Trophoblast cell (in vitro differentiated cells and primary cell): ENCODE measurements around the gene PSMG3.
A peak's percentile ranks its signal among the peaks of the same experiment; 100 is the strongest.

ENCODE experiments used
- DNase-seq, 2 donors: peaks; one replicate each; pipeline ENCODE4 v3.0.0-alpha.2; 2016
- H2AFZ ChIP-seq: 2 replicates; pipeline ENCODE4 v1.6.1; 2013; ENCODE audit warnings: low read length, moderate library complexity, mild to moderate bottlenecking; ENCODE audit not compliant: insufficient read depth, poor library complexity
- H2AK5ac ChIP-seq: 2 replicates; pipeline ENCODE4 v1.6.1; 2013; ENCODE audit warnings: mild to moderate bottlenecking, low read length
- H2BK120ac ChIP-seq: 2 replicates; pipeline ENCODE4 v1.6.1; 2013; ENCODE audit warnings: low read length, mild to moderate bottlenecking, moderate library complexity; ENCODE audit not compliant: insufficient read depth, poor library complexity
- H2BK12ac ChIP-seq: 2 replicates; pipeline ENCODE4 v1.6.1; 2013; ENCODE audit warnings: mild to moderate bottlenecking, low read length, moderate library complexity
- H2BK5ac ChIP-seq: 2 replicates; pipeline ENCODE4 v1.6.1; 2013; ENCODE audit warnings: low read length, low read depth, moderate library complexity, mild to moderate bottlenecking; ENCODE audit not compliant: poor library complexity
- H3K14ac ChIP-seq: 2 replicates; pipeline ENCODE4 v1.6.1; 2013; ENCODE audit warnings: mild to moderate bottlenecking, low read length
- H3K18ac ChIP-seq: 2 replicates; pipeline ENCODE4 v1.6.1; 2013; ENCODE audit warnings: mild to moderate bottlenecking, low read length
- H3K23ac ChIP-seq: 2 replicates; pipeline ENCODE4 v1.6.1; 2013; ENCODE audit warnings: low read length
- H3K27ac ChIP-seq: 2 replicates; pipeline ENCODE4 v1.5.1; 2013; ENCODE audit warnings: low read depth, mild to moderate bottlenecking, inconsistent platforms, low read length, moderate library complexity
- H3K27me3 ChIP-seq: 2 replicates; pipeline ENCODE4 v1.6.1; 2013; ENCODE audit warnings: inconsistent platforms, mild to moderate bottlenecking, low read length, moderate library complexity; ENCODE audit not compliant: insufficient read depth
- H3K36me3 ChIP-seq, 2 experiments: 1 replicate in 1 of 2; 2 replicates in 1 of 2; pipeline ENCODE4 v1.6.1; 2013; ENCODE audit warnings: low read length in 2 of 2, mild to moderate bottlenecking in 2 of 2, moderate library complexity in 1 of 2; ENCODE audit not compliant: insufficient read depth in 2 of 2, control insufficient read depth in 1 of 2
- H3K4ac ChIP-seq: 2 replicates; pipeline ENCODE4 v1.6.1; 2013; ENCODE audit warnings: low read depth, mild to moderate bottlenecking, low read length, moderate library complexity
- H3K4me1 ChIP-seq, 2 experiments: 1 replicate in 1 of 2; 2 replicates in 1 of 2; pipeline ENCODE4 v1.6.1; 2013; ENCODE audit warnings: low read length in 2 of 2, mild to moderate bottlenecking in 2 of 2, moderate library complexity in 1 of 2; ENCODE audit not compliant: insufficient read depth in 2 of 2, control insufficient read depth in 1 of 2
- H3K4me2 ChIP-seq: 2 replicates; pipeline ENCODE4 v1.6.1; 2013; ENCODE audit warnings: inconsistent platforms, mild to moderate bottlenecking, low read length, moderate library complexity
- H3K4me3 ChIP-seq: 2 replicates; pipeline ENCODE4 v1.5.1; 2013; ENCODE audit warnings: mild to moderate bottlenecking, low read depth, low read length, inconsistent platforms
- H3K79me1 ChIP-seq: one replicate; pipeline ENCODE4 v1.6.1; 2013; ENCODE audit warnings: low read length
- H3K79me2 ChIP-seq: 2 replicates; pipeline ENCODE4 v1.6.1; 2013; ENCODE audit warnings: low read length, mild to moderate bottlenecking; ENCODE audit not compliant: control insufficient read depth, insufficient read depth, poor library complexity
- H3K9ac ChIP-seq: 2 replicates; pipeline ENCODE4 v1.6.1; 2013; ENCODE audit warnings: mild to moderate bottlenecking, low read length
- H3K9me3 ChIP-seq: 2 replicates; pipeline ENCODE4 v1.6.1; 2013; ENCODE audit warnings: low read depth, mild to moderate bottlenecking, control low read depth, inconsistent platforms, low read length; ENCODE audit not compliant: insufficient read depth
- H4K12ac ChIP-seq: 2 replicates; pipeline ENCODE4 v1.6.1; 2013; ENCODE audit warnings: low read depth, mild to moderate bottlenecking, low read length, moderate library complexity
- H4K8ac ChIP-seq: 2 replicates; pipeline ENCODE4 v1.6.1; 2013; ENCODE audit warnings: low read depth, mild to moderate bottlenecking, low read length, moderate library complexity
- H4K91ac ChIP-seq: one replicate; pipeline ENCODE4 v1.6.1; 2013; ENCODE audit warnings: low read depth, mild to moderate bottlenecking, low read length, moderate library complexity
- WGBS: extraction: QIAGEN DNeasy Blood & Tissue Kit; methylation state at CpG from one replicate; pipeline ENCODE4 v1.1.7; 2013; ENCODE audit warnings: missing lambda C conversion rate; ENCODE audit not compliant: insufficient read length, insufficient coverage; ENCODE audit errors: extremely low coverage; 5-methylcytosine and 5-hydroxymethylcytosine counted together

The PSMG3 gene

DNA sequence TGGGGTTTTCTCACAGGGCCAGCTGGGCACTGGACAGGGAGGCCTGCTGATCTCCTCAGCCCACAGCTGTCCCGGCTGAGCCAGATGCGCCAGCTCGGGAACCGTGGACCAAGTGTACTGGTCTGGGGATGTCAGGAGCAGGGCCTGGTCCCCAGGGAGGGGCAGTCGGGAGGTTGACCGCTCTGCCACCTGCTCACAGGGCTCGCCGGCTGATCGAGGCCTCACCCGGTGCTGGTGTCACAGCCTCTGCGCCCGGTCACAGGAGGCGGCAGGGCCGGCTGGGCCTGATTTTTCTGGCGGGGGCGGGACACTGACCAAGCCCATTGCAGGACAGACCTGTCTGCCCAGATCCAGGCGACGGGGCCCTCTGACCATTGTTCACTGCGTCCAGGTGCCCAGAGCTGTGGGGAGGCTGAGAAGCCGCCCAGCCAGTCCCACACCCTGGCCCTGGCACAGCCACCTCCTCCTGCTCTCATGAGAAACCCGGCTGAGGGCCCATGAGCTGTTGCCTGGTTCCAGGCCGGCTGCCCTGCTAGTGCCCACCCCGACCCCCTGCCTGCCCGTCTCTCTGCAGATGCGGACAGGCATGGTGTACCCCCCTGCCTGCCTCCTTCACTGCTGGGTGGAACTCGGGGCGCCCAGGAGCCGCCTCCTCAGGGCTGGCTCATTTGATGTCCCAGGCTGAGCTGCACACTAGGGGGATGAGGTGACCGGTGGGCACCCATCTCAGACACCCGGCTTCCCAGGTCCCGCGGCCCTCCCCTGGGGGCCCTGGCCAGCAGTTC, 10.8 kb downstream of the PSMG3 start:
- no CpG with 5 or more reads among the region's 32 CpGs for WGBS
- peaks cover 43 to 45% of the 10 kb centered on the region in 2 experiments for H3K4me1 ChIP-seq
- peak overlapping the region; percentile 75 for H3K18ac ChIP-seq
- no peak overlapping the region for H3K9ac ChIP-seq
- H2BK120ac ChIP-seq: peak overlapping the region; percentile 91
- H2AK5ac ChIP-seq: peak overlapping the region; percentile 96
- peak overlapping the region; percentile 62 for H3K27ac ChIP-seq
- no peaks in the 10 kb centered on the region for H3K27me3 ChIP-seq
- H4K12ac ChIP-seq: peak overlapping the region; percentile 51
- H3K79me2 ChIP-seq: peaks cover 18% of the 10 kb centered on the region
- H3K23ac ChIP-seq: no peak overlapping the region
- H2AFZ ChIP-seq: peak overlapping the region; percentile 30
- peak overlapping the region; percentile 64 for H3K4ac ChIP-seq
- H3K79me1 ChIP-seq: peaks cover 48% of the 10 kb centered on the region
- H3K9me3 ChIP-seq: no peaks in the 10 kb centered on the region
- H2BK12ac ChIP-seq: peak overlapping the region; percentile 58
- no peaks in the 10 kb centered on the region for H3K36me3 ChIP-seq
- H3K4me3 ChIP-seq: peak overlapping the region; percentile 4
- H3K4me2 ChIP-seq: no peak overlapping the region
- H2BK5ac ChIP-seq: peak overlapping the region; percentile 57
- peak; percentile 98 for DNase-seq
- peak overlapping the region; percentile 88 for H3K14ac ChIP-seq
- H4K91ac ChIP-seq: peak overlapping the region; percentile 92
- H4K8ac ChIP-seq: peak overlapping the region; percentile 77

GRCh38 chr7:1558181-1558811, 11.5 kb downstream of the PSMG3 start:
- Histone ChIP-seq H4K91ac (peak overlapping the region; percentile 92), H3K79me1 (peaks cover 49% of the 10 kb centered on the region), H4K8ac (peak overlapping the region; percentile 54), H3K4me3 (no peak overlapping the region), H2BK5ac (peak overlapping the region; percentile 23), H3K36me3 (peaks cover 0 to 3% of the 10 kb centered on the region in 2 experiments), H2BK12ac (peak overlapping the region; percentile 26), H3K9me3 (no peaks in the 10 kb centered on the region), H3K23ac (no peak overlapping the region), H2AFZ (no peak overlapping the region), H4K12ac (no peak overlapping the region), H3K4me2 (no peak overlapping the region), H3K14ac (peak overlapping the region; percentile 20), H3K27ac (peak overlapping the region; percentile 62), H3K79me2 (peaks cover 18% of the 10 kb centered on the region), H3K27me3 (no peaks in the 10 kb centered on the region), H3K4me1 (peaks cover 43 to 48% of the 10 kb centered on the region in 2 experiments), H2AK5ac (peak overlapping the region; percentile 75), H3K18ac (peak overlapping the region; percentile 1), H2BK120ac (peak overlapping the region; percentile 82), H3K9ac (no peak overlapping the region), H3K4ac (peak overlapping the region; percentile 5)
- no CpG with 5 or more reads among the region's 24 CpGs for WGBS
- peak; percentile 67 to 82 for DNase-seq

- peaks cover 49% of the 10 kb centered on the region for H3K79me1 ChIP-seq
- H2AFZ ChIP-seq: no peak overlapping the region
- H3K14ac ChIP-seq: no peak overlapping the region
- no peak overlapping the region for H4K12ac ChIP-seq
- no peak overlapping the region for H3K9ac ChIP-seq
- H4K91ac ChIP-seq: peak overlapping the region; percentile 17
- no peak overlapping the region for H3K27ac ChIP-seq
- H3K27me3 ChIP-seq: no peaks in the 10 kb centered on the region
- H2BK120ac ChIP-seq: no peak overlapping the region
- no peak overlapping the region for H3K4me2 ChIP-seq
- no CpG with 5 or more reads among the region's 10 CpGs for WGBS
- H3K4ac ChIP-seq: no peak overlapping the region
- H3K23ac ChIP-seq: no peak overlapping the region
- H3K18ac ChIP-seq: no peak overlapping the region
- DNase-seq: no peak
- H2BK5ac ChIP-seq: no peak overlapping the region
- peaks cover 0 to 3% of the 10 kb centered on the region in 2 experiments for H3K36me3 ChIP-seq
- H3K9me3 ChIP-seq: no peaks in the 10 kb centered on the region
- H3K4me1 ChIP-seq: peaks cover 43 to 48% of the 10 kb centered on the region in 2 experiments
- H3K79me2 ChIP-seq: peaks cover 18% of the 10 kb centered on the region
- H3K4me3 ChIP-seq: no peak overlapping the region
- H4K8ac ChIP-seq: peak overlapping the region; percentile 8
- peak overlapping the region; percentile 26 for H2BK12ac ChIP-seq
- H2AK5ac ChIP-seq: peak overlapping the region; percentile 75
These were observed 12.1 kb downstream of the PSMG3 start for GRCh38 chr7:1557771-1558170.

DNA sequence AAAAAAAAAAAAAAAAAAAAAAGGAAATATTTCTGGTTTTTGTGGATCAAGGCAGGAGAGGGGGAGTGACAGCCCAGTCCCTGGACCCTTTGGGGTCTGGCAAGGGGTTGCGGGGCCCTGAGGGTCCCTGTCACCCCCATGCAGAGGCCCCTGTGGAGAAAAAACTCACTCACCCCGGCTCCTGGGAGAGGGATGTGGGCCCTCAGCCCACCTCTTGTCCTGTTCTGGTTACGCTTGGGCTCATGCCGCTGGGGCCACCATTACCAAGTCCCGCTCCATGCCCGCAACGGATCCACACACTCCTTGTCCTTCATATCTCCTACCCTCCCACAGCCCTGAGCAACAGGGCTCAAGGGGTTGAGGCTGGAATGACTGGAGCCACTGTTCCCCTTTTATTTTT, 12.8 kb downstream of the PSMG3 start:
- Histone ChIP-seq H3K23ac (no peak overlapping the region), H4K8ac (no peak overlapping the region), H3K4me2 (no peak overlapping the region), H2BK5ac (no peak overlapping the region), H2BK12ac (peak overlapping the region; percentile 88), H3K4me1 (peaks cover 45 to 48% of the 10 kb centered on the region in 2 experiments), H3K27me3 (no peaks in the 10 kb centered on the region), H3K27ac (no peak overlapping the region), H3K9ac (no peak overlapping the region), H2AK5ac (peak overlapping the region; percentile 80), H3K18ac (no peak overlapping the region), H3K79me1 (peaks cover 49% of the 10 kb centered on the region), H3K4ac (no peak overlapping the region), H4K12ac (no peak overlapping the region), H3K79me2 (peaks cover 18% of the 10 kb centered on the region), H3K4me3 (no peak overlapping the region), H4K91ac (peak overlapping the region; percentile 60), H2BK120ac (no peak overlapping the region), H3K36me3 (peaks cover 0 to 3% of the 10 kb centered on the region in 2 experiments), H3K14ac (peak overlapping the region; percentile 23), H2AFZ (no peak overlapping the region), H3K9me3 (no peaks in the 10 kb centered on the region)
- DNase-seq: no peak
- WGBS: no CpG with 5 or more reads among the region's 7 CpGs
